DND-41 (cell line): ENCODE results near the gene CA11.

Source experiments
- EZH2 ChIP-seq: IDR thresholded peaks from 3 replicates; pipeline ENCODE4 v1.6.1; 2012; ENCODE audit warnings: borderline replicate concordance, low read depth, mild to moderate bottlenecking, moderate library complexity, low read length, inconsistent platforms; ENCODE audit not compliant: severe bottlenecking
- TF ChIP-seq, protein P1 (sequence below): IDR thresholded peaks from 2 replicates; pipeline ENCODE4 v1.5.1; 2012; ENCODE audit warnings: borderline replicate concordance, low read length, moderate library complexity, mild to moderate bottlenecking; ENCODE audit not compliant: poor library complexity, severe bottlenecking; ENCODE audit errors: extremely low read depth

DNA sequence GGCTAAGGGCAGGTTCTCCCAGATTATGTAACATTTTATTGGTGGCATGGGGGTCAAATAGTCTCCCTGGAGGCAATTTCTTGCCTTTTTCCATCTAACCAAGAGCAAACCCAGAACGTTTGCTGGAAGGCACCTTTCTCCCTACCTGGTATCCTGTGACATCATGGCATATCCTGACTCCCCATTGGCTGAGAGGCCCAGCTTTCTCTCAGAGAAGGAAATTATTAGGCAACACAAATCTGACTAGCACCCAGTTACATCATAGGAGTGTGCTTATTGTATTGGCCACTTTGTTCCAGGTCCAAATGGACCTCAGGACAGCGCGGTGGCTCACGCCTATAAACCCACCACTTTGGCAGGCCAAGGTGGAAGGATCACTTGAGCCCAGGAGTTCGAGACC lies 13.8 kb upstream of the CA11 start:
- TF ChIP-seq, protein P1, sequence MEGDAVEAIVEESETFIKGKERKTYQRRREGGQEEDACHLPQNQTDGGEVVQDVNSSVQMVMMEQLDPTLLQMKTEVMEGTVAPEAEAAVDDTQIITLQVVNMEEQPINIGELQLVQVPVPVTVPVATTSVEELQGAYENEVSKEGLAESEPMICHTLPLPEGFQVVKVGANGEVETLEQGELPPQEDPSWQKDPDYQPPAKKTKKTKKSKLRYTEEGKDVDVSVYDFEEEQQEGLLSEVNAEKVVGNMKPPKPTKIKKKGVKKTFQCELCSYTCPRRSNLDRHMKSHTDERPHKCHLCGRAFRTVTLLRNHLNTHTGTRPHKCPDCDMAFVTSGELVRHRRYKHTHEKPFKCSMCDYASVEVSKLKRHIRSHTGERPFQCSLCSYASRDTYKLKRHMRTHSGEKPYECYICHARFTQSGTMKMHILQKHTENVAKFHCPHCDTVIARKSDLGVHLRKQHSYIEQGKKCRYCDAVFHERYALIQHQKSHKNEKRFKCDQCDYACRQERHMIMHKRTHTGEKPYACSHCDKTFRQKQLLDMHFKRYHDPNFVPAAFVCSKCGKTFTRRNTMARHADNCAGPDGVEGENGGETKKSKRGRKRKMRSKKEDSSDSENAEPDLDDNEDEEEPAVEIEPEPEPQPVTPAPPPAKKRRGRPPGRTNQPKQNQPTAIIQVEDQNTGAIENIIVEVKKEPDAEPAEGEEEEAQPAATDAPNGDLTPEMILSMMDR = no peak
- TF ChIP-seq EZH2 = no peak
